ENCODE data around the gene FAM234B. TPM values are rescaled to one million over a fixed set of nuclear protein-coding genes. Genes with fewer than 3 reads are reported as not detected.

The FAM234B gene
- total RNA-seq, 4 donors from 2014 or later: 15.7 to 23.2 (median 19.3) TPM

DNA sequence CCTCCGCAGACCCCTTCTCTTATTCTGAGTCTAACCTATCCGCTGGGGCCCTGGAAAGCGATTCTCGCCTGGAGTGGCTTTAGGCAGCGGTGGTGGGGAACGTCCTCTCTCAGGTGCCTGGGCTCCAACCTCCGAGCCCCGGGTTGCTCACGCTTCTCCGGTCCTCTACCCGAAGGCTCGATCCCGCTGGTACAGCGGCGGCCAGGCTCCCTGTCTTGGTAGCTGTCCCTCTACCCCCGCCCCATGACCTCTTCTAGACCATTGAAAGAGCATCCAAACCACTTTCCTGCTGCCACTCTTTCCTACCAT, 43.6 kb upstream of the FAM234B start:
- no peak for TF ChIP-seq POLR2A (IDR thresholded peaks at IDR 0.05)
- TF ChIP-seq, protein P1, sequence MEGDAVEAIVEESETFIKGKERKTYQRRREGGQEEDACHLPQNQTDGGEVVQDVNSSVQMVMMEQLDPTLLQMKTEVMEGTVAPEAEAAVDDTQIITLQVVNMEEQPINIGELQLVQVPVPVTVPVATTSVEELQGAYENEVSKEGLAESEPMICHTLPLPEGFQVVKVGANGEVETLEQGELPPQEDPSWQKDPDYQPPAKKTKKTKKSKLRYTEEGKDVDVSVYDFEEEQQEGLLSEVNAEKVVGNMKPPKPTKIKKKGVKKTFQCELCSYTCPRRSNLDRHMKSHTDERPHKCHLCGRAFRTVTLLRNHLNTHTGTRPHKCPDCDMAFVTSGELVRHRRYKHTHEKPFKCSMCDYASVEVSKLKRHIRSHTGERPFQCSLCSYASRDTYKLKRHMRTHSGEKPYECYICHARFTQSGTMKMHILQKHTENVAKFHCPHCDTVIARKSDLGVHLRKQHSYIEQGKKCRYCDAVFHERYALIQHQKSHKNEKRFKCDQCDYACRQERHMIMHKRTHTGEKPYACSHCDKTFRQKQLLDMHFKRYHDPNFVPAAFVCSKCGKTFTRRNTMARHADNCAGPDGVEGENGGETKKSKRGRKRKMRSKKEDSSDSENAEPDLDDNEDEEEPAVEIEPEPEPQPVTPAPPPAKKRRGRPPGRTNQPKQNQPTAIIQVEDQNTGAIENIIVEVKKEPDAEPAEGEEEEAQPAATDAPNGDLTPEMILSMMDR (IDR thresholded peaks at IDR 0.05): no peak
- peak overlapping the region; percentile 96 to 99 (median 99) for H3K27ac ChIP-seq
- H3K4me3 ChIP-seq (replicated peaks in 1 of 3): peak overlapping the region; percentile 39 to 66 (median 45)
- no peaks in the 10 kb centered on the region for H3K9me3 ChIP-seq
- intact Hi-C loops (cut with DNase I): no loop called here
- H3K36me3 ChIP-seq: no peaks in the 10 kb centered on the region
- H3K4me1 ChIP-seq: peaks cover 37 to 42% of the 10 kb centered on the region in 2 donors
- no peaks in the 10 kb centered on the region for H3K27me3 ChIP-seq
- peak; percentile 67 to 71 for DNase-seq
- 0% methylated on average over 10 to 11 of the region's 16 CpGs for WGBS, 2 donors

DNA sequence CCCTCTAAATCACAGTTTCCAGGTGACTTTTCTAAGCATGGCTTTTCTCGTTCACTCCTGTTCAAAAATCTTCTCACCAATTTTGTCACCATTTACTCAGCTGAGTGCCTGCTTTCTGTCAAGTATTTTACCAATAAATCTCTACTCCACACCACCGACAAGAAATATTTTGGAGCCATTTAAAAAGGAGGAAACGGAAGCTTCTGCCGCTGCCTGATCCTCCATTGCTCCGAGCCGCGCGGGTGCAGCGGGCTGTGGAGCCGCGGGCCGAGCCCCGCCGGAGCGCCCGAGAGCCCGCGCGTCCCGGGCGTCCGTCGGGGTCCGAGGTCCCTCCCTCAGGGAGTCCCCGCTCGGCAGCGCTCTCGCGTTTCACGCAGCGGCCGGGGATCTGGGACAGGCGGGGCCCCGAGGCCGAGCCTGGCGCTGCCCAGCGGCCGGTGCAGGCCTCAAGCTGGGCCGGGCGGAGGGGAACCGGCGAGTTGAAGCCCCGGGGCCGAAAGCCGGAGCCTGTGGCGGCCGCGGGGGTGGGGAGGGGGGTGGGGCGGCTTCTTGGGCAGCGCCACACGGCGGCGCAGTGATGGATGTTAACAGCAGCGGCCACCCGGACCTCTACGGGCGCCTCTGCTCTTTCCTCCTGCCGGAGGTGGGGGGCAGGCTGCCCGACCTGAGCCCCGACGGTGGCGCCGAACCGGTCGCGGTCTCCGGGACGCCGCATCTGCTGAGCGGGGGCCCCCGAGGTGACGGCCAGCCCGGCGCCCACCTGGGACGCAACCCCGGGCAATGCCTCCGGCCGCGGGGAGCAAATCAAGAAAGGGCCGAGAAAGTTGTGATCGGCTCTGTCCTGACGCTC, 43.0 kb upstream of the FAM234B start:
- Histone ChIP-seq H3K9me3 (no peaks in the 10 kb centered on the region), H3K4me1 (peaks cover 31 to 38% of the 10 kb centered on the region in 2 donors), H3K27ac (peak overlapping the region; percentile 96 to 99 (median 99)), H3K4me3 (replicated peaks in 1 of 3) (peak overlapping the region; percentile 39 to 66 (median 45)), H3K36me3 (no peaks in the 10 kb centered on the region), H3K27me3 (no peaks in the 10 kb centered on the region)
- WGBS, 2 donors: 0 to 1% methylated on average over 13 to 24 of the region's 82 CpGs
- TF ChIP-seq POLR2A (IDR thresholded peaks at IDR 0.05): no peak
- TF ChIP-seq, protein P1 (IDR thresholded peaks at IDR 0.05): peak in 3 of 6 experiments; percentile 10 to 52 (median 34)
- peak; percentile 59 to 65 for DNase-seq
- intact Hi-C loops (cut with DNase I): no loop called here

DNA sequence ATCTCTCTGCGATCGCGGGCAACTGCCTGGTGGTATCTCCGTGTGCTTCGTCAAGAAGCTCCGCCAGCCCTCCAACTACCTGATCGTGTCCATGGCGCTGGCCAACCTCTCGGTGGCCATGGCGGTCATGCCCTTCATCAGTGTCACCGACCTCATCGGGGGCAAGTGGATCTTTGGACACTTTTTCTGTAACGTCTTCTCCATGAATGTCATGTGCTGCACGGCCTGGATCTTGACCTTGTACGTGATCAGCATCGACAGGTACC, 42.5 kb upstream of the FAM234B start:
- Histone ChIP-seq H3K27ac (peak overlapping the region; percentile 96 to 99 (median 99)), H3K4me3 (replicated peaks in 1 of 3) (peak overlapping the region; percentile 18 to 66 (median 45)), H3K4me1 (peaks cover 29 to 34% of the 10 kb centered on the region in 2 donors), H3K27me3 (no peaks in the 10 kb centered on the region), H3K9me3 (no peaks in the 10 kb centered on the region), H3K36me3 (no peaks in the 10 kb centered on the region)
- TF ChIP-seq POLR2A (IDR thresholded peaks at IDR 0.05): no peak
- TF ChIP-seq, protein P1 (IDR thresholded peaks at IDR 0.05): no peak
- DNase-seq: no peak
- intact Hi-C loops (cut with DNase I): no loop called here
- WGBS, 2 donors: 54 to 75% methylated on average over 11 to 13 of the region's 16 CpGs

DNA sequence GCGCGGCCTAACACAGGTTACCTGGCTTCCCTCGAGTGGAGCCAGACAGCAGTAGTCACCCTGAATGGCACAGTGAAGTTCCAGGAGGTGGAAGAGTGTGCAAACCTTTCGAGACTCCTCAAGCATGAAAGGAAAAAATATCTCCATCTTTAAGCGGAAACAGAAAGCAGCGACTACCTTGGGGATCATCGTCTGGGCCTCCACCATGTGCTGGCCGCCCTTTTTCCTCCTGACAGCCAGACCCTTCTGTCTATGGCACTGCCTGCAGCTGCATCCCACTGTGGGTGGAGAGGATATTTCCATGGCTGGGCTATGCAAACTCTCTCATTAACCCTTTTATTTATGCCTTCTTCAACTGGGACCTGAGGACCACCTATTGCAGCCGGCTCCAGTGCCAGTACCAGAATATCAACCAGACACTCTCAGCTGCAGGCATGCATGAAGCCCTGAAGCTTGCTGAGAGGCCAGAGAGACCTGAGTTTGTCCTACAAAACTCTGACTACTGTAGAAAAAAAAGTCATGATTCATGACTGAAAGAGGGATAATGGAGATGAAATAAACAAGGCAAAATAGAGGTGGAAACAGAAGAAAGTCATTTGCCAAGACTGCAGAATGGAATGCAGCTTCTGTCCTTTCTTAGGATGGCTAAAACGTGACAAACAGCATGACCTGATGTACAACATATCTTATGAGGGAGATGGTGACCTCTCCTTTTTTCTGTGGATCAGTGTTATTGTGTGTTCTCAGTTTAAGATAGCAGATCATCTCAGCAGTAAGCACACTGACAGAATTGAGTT, 41.7 kb upstream of the FAM234B start:
- H3K27me3 ChIP-seq: no peaks in the 10 kb centered on the region
- H3K27ac ChIP-seq: no peak overlapping the region
- intact Hi-C loops (cut with DNase I): no loop called here
- 79 to 88% methylated on average over 10 of the region's 10 CpGs for WGBS, 2 donors
- peaks cover 24 to 27% of the 10 kb centered on the region in 2 donors for H3K4me1 ChIP-seq
- no peak overlapping the region for H3K4me3 ChIP-seq (replicated peaks in 1 of 3)
- TF ChIP-seq, protein P1 (IDR thresholded peaks at IDR 0.05): no peak
- TF ChIP-seq POLR2A (IDR thresholded peaks at IDR 0.05): no peak
- H3K9me3 ChIP-seq: no peaks in the 10 kb centered on the region
- peak; percentile 46 to 54 for DNase-seq
- no peaks in the 10 kb centered on the region for H3K36me3 ChIP-seq

DNA sequence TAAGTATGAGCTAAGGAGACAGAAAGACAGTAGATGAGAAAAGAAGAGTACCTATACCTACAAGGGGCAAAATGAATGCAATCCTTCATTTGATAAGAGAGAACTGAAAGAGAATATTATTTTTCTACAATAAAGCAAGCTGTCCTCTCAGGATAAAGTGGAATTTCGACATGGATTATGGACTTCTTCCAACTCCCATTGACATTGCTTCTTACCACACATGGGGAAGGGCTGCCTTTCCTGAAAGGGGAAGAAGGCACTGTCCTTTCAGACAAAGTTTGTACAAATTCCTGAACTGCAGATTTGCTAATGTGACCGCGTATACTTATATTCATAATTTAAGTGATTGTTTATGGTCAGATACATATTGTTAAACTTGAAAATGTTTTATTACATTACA, 39.8 kb upstream of the FAM234B start:
- DNase-seq: no peak

More for the DNA sequence above, 39.8 kb upstream of the FAM234B start:
- Histone ChIP-seq H3K36me3 (no peaks in the 10 kb centered on the region), H3K9me3 (no peaks in the 10 kb centered on the region), H3K4me1 (peaks cover 11 to 15% of the 10 kb centered on the region in 2 donors), H3K27me3 (no peaks in the 10 kb centered on the region), H3K27ac (no peak overlapping the region), H3K4me3 (replicated peaks in 1 of 3) (no peak overlapping the region)
- 76 to 84% methylated on average over 3 of the region's 3 CpGs for WGBS, 2 donors
- TF ChIP-seq, protein P1 (IDR thresholded peaks at IDR 0.05): no peak
- no peak for TF ChIP-seq POLR2A (IDR thresholded peaks at IDR 0.05)
- intact Hi-C loops (cut with DNase I): no loop called here
